Prostate gland (tissue), 2 donors: ENCODE measurements around the gene DHRS12.

Experiments
- POLR2A ChIP-seq: fragments of 450-650 bp; IDR thresholded peaks from one replicate; pipeline ENCODE4 v1.6.1; 2016; ENCODE audit warnings: antibody characterized with exemption, mild to moderate bottlenecking
- TF ChIP-seq, protein P1 (sequence below), 4 experiments: fragments of 200-600 bp in 2 of 4; fragments of 450-650 bp in 2 of 4; sonication (generic) in 2 of 4; IDR thresholded peaks; 1 replicate in 3 of 4; 2 replicates in 1 of 4; pipeline ENCODE4 v1.5.1; 2016 to 2019; ENCODE audit warnings: antibody characterized with exemption in 4 of 4, mild to moderate bottlenecking in 2 of 4, moderate library complexity in 2 of 4

DNA sequence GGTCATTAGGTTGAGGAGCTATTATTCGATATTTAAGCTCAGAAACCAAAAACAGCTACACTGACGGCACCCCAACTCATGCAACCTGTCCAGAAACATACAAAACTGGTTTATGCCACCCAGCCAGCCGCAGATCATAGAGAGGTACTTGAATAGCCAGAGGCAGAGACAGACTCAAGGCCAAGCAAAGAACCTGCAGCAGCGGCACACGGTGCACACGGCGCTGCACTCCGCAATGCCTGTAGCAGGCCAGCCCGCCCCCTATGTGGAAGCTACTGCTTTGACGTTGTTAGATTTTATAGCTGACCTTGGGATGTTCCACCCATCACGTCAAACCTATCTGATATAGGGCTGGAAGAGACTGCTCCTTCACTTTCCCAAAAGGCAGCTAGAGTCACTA is 11.9 kb upstream of the DHRS12 start:
- TF ChIP-seq, protein P1, sequence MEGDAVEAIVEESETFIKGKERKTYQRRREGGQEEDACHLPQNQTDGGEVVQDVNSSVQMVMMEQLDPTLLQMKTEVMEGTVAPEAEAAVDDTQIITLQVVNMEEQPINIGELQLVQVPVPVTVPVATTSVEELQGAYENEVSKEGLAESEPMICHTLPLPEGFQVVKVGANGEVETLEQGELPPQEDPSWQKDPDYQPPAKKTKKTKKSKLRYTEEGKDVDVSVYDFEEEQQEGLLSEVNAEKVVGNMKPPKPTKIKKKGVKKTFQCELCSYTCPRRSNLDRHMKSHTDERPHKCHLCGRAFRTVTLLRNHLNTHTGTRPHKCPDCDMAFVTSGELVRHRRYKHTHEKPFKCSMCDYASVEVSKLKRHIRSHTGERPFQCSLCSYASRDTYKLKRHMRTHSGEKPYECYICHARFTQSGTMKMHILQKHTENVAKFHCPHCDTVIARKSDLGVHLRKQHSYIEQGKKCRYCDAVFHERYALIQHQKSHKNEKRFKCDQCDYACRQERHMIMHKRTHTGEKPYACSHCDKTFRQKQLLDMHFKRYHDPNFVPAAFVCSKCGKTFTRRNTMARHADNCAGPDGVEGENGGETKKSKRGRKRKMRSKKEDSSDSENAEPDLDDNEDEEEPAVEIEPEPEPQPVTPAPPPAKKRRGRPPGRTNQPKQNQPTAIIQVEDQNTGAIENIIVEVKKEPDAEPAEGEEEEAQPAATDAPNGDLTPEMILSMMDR (IDR thresholded peaks at IDR 0.05), result no peak
- TF ChIP-seq POLR2A, result no peak
